HL-60 (cell line): Measurements from ENCODE around the gene LCE1C.

Experiments used
- GABPA ChIP-seq: IDR thresholded peaks from 2 replicates; pipeline ENCODE4 v1.6.1; 2012; ENCODE audit warnings: low read depth
- POLR2AphosphoS5 ChIP-seq: IDR thresholded peaks from 2 replicates; pipeline ENCODE4 v1.6.1; 2012; ENCODE audit warnings: low read depth
- SPI1 ChIP-seq: IDR thresholded peaks from 2 replicates; pipeline ENCODE4 v1.6.1; 2012; ENCODE audit warnings: low read depth, mild to moderate bottlenecking, borderline replicate concordance
- TF ChIP-seq, protein P1 (sequence below): IDR thresholded peaks from one replicate; pipeline ENCODE4 v1.5.1; 2011; ENCODE audit warnings: low read length, control low read depth, inconsistent platforms; ENCODE audit not compliant: insufficient read depth
- TF ChIP-seq, protein P2 (sequence below): IDR thresholded peaks from 2 replicates; pipeline ENCODE4 v1.6.1; 2012; ENCODE audit warnings: low read depth; ENCODE audit not compliant: insufficient replicate concordance

DNA sequence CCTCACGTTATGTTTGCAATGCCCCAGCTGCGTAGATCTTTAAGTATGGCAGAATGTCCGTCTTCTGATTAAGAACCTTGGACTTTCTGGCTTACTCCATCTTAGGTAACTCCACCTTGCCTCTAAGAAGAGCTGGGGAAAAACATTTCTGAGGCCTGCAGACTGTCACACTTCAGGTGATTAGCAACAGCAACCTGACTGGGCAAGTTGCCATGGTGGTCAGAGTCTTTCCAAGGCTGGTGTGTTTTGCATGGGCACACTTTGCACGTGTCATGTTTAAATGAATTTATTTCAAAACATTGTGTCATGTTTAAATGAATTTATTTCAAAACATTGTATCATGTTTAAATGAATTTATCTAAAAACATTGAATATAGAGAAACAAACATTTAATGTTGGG is 47.8 kb downstream of the LCE1C start:
- TF ChIP-seq, protein P1, sequence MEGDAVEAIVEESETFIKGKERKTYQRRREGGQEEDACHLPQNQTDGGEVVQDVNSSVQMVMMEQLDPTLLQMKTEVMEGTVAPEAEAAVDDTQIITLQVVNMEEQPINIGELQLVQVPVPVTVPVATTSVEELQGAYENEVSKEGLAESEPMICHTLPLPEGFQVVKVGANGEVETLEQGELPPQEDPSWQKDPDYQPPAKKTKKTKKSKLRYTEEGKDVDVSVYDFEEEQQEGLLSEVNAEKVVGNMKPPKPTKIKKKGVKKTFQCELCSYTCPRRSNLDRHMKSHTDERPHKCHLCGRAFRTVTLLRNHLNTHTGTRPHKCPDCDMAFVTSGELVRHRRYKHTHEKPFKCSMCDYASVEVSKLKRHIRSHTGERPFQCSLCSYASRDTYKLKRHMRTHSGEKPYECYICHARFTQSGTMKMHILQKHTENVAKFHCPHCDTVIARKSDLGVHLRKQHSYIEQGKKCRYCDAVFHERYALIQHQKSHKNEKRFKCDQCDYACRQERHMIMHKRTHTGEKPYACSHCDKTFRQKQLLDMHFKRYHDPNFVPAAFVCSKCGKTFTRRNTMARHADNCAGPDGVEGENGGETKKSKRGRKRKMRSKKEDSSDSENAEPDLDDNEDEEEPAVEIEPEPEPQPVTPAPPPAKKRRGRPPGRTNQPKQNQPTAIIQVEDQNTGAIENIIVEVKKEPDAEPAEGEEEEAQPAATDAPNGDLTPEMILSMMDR = no peak
- TF ChIP-seq POLR2AphosphoS5 (no peak), SPI1 (no peak), GABPA (no peak)
- TF ChIP-seq, protein P2, sequence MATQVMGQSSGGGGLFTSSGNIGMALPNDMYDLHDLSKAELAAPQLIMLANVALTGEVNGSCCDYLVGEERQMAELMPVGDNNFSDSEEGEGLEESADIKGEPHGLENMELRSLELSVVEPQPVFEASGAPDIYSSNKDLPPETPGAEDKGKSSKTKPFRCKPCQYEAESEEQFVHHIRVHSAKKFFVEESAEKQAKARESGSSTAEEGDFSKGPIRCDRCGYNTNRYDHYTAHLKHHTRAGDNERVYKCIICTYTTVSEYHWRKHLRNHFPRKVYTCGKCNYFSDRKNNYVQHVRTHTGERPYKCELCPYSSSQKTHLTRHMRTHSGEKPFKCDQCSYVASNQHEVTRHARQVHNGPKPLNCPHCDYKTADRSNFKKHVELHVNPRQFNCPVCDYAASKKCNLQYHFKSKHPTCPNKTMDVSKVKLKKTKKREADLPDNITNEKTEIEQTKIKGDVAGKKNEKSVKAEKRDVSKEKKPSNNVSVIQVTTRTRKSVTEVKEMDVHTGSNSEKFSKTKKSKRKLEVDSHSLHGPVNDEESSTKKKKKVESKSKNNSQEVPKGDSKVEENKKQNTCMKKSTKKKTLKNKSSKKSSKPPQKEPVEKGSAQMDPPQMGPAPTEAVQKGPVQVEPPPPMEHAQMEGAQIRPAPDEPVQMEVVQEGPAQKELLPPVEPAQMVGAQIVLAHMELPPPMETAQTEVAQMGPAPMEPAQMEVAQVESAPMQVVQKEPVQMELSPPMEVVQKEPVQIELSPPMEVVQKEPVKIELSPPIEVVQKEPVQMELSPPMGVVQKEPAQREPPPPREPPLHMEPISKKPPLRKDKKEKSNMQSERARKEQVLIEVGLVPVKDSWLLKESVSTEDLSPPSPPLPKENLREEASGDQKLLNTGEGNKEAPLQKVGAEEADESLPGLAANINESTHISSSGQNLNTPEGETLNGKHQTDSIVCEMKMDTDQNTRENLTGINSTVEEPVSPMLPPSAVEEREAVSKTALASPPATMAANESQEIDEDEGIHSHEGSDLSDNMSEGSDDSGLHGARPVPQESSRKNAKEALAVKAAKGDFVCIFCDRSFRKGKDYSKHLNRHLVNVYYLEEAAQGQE = no peak
